Right cardiac atrium (tissue), 5 donors: ENCODE results near the gene ACOXL. TPM values are rescaled to one million over a fixed set of nuclear protein-coding genes. Genes with fewer than 3 reads are reported as not detected.

Experiments used
- ATAC-seq, 2 donors: fragments of 200-7000 bp; cut with Tn5 transposase; one replicate each; pipeline versions ENCODE4 v1.8.0 to v1.9.1; 2020; ENCODE audit warnings: moderate library complexity in 2 of 2, mild to moderate bottlenecking in 1 of 2
- DNase-seq, 3 donors: peaks; one replicate each; pipeline ENCODE4 v3.0.0-alpha.2; 2020
- H3K27ac ChIP-seq: one replicate; pipeline ENCODE4 v1.5.1; 2013; ENCODE audit warnings: mild to moderate bottlenecking, low read length, control low read depth, moderate library complexity
- H3K27me3 ChIP-seq: one replicate; pipeline ENCODE4 v1.6.1; 2013; ENCODE audit not compliant: control insufficient read depth, insufficient read depth
- H3K4me1 ChIP-seq: one replicate; pipeline ENCODE4 v1.6.1; 2013; ENCODE audit warnings: low read length; ENCODE audit not compliant: control insufficient read depth, insufficient read depth
- H3K4me3 ChIP-seq: one replicate; pipeline ENCODE4 v1.5.1; 2013; ENCODE audit warnings: low read length, control low read depth
- H3K9me3 ChIP-seq: one replicate; pipeline ENCODE4 v1.6.1; 2013; ENCODE audit warnings: low read length; ENCODE audit not compliant: control insufficient read depth
- WGBS: extraction: QIAGEN DNeasy Blood & Tissue Kit; methylation state at CpG from one replicate; pipeline ENCODE4 v1.1.7; 2013; 5-methylcytosine and 5-hydroxymethylcytosine counted together
- intact Hi-C, 4 donors: fragments of 100-400 bp; cut with DNase I; formaldehyde crosslinking; loops; one replicate each; pipeline versions ENCODE4 v1.11.0 to v1.14.0; 2022 to 2023
- polyA plus RNA-seq: library from polyadenylated mRNA; stranded (reverse); fragments of 200-250 nt; gene quantifications from one replicate; pipeline ENCODE4 v1.2.3, GENCODE V29; 2013
- total RNA-seq, 4 donors: library from RNA; stranded (reverse); fragmentation: NEBNext Ultra II Directional; extraction: Animal tissue kit (Norgen Biotek cat#: 25700); gene quantifications; one replicate each; pipeline ENCODE4 v1.2.1, GENCODE V29; 2021
- donor health status: healthy with polysubstance abuse.
- donor health status: DM: no; HTN: yes; CAD: no.
- donor health status: DM: no; HTN: no; CAD: no.
- donor health status: DM: no; HTN: yes; CAD: no; lungs with severe emphysema.
- donor health status: DM: yes; HTN: yes; CAD: no.

The ACOXL gene
- total and polyA plus RNA-seq, 5 donors = 0.02 TPM; not detected in 4

DNA sequence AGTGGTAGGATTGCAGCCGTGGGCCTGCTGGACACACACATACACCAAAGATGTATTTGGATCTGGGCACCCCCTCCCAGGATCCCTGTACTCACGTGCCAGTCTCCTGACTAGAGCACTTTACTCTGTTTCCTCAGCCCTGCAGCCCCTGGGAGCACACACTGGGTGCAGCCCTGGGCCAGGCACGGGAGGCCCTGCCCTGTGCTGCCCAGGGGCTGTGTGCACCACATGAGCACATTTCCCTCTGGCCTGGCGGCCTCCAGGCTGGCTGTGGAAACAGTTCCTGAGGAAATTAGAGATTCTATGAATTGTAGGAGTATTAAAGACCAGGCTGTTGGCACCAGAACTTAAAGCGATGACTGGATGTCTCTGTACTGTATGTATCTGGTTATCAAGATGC lies 433.7 kb downstream of the ACOXL start:
- H3K27ac ChIP-seq = no peak overlapping the region
- WGBS = 92% methylated on average over 5 of the region's 5 CpGs
- intact Hi-C loops = no loop called here

DNA sequence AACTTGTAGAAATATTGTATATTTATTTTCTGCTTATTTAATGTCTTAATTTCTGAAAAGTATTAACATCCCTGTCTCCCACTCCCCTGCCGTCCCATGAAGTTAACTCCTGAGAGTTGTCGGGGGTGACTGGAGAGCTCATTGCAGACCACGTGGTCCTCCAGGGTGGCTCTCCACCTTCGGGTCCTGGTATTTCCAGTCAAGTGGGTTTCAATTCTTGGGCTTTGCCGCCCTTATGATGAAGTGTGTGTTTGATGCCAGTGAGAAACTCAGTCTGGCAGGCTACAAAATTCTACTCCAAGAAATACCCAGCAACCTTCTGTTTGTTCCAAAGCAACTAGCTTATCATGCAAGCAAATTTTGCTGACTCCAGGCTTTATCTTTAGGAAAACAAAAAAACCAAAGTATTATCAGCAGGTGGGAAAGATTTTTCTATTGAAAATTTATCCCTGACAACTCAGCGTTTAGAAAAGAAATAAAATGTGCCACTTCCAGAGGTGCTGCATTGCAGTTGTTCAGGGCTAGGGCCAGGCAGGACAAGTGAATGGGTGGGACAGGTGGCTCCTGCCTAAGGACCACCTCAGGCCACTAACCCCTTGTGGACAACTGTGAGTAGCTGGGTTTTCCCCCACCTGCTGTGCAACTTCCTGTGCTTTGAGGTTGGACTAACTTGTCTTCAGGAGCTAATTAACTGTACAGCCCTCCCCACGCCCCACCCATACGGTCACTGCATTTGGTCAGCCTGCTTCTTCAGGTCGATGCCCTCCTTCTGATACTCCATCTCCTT lies 434.9 kb downstream of the ACOXL start:
- H3K9me3 ChIP-seq = no peaks in the 10 kb centered on the region
- 88% methylated on average over 9 of the region's 9 CpGs for WGBS
- no peak overlapping the region for H3K27ac ChIP-seq
- ATAC-seq (no peak), DNase-seq (no peak)
- intact Hi-C loops = no loop called here
- no peaks in the 10 kb centered on the region for H3K27me3 ChIP-seq
- H3K4me1 ChIP-seq = peaks cover 5% of the 10 kb centered on the region
- H3K4me3 ChIP-seq = no peak overlapping the region

More for the DNA sequence above, 433.7 kb downstream of the ACOXL start:
- no peak for ATAC-seq
- H3K4me1 ChIP-seq = peaks cover 8% of the 10 kb centered on the region
- no peak for DNase-seq
- H3K27me3 ChIP-seq = no peaks in the 10 kb centered on the region
- H3K4me3 ChIP-seq = no peak overlapping the region
- H3K9me3 ChIP-seq = no peaks in the 10 kb centered on the region

DNA sequence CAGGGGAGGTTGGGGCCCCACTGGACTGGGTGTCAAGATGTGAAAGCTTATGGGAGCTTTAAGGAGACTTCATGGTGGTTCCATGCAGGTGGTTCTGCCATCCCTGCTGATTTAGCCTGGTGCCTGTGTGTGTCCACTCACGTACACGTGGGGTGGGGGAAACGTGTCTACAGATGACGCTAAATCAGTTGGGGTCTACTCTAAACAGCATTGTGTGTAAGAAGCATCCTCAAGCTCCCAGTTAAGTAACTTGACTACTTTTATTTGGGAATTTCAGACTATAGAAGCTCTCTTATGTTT lies 435.4 kb downstream of the ACOXL start:
- ATAC-seq (no peak), DNase-seq (no peak)
- 90% methylated on average over 4 of the region's 4 CpGs for WGBS
- intact Hi-C loops = no loop called here
- no peaks in the 10 kb centered on the region for H3K9me3 ChIP-seq
- H3K27me3 ChIP-seq = no peaks in the 10 kb centered on the region
- peaks cover 2% of the 10 kb centered on the region for H3K4me1 ChIP-seq
- H3K27ac ChIP-seq = no peak overlapping the region
- H3K4me3 ChIP-seq = no peak overlapping the region

Other genes starting within 250 kb of the ACOXL start
- 10 to 100 TPM in 3 of 4 donors, 1 to 10 TPM in 1; 4.3 to 28.1 (median 18.9) TPM for gene RGPD6, start 155.4 kb upstream of the ACOXL start, total RNA-seq
- gene RGPD6, start 155.4 kb upstream of the ACOXL start, polyA plus RNA-seq = 11.9 TPM
- 1 to 10 TPM in 2 of 4 donors, under 1 TPM in 2; 0.31 to 2.0 (median 0.99) TPM for gene BUB1, start 54.5 kb upstream of the ACOXL start, total RNA-seq
- gene BUB1, start 54.5 kb upstream of the ACOXL start, polyA plus RNA-seq = 0.38 TPM